HUES6 (cell line): ENCODE measurements around the gene WNT9A.

Experiments used
- H3K27ac ChIP-seq: 2 replicates; pipeline ENCODE4 v1.7.0; 2013; ENCODE audit warnings: low read depth, mild to moderate bottlenecking, low read length, inconsistent platforms
- H3K27me3 ChIP-seq: 2 replicates; pipeline ENCODE4 v1.6.1; 2013; ENCODE audit warnings: low read length; ENCODE audit not compliant: control insufficient read depth, insufficient read depth
- H3K36me3 ChIP-seq: 2 replicates; pipeline ENCODE4 v1.6.1; 2013; ENCODE audit warnings: low read length; ENCODE audit not compliant: control insufficient read depth, insufficient read depth
- H3K4me1 ChIP-seq: 2 replicates; pipeline ENCODE4 v1.6.1; 2013; ENCODE audit warnings: low read length; ENCODE audit not compliant: control insufficient read depth, insufficient read depth
- H3K4me3 ChIP-seq: 2 replicates; pipeline ENCODE4 v1.5.1; 2013; ENCODE audit warnings: low read depth, low read length
- H3K9ac ChIP-seq: one replicate; pipeline ENCODE4 v1.6.1; 2013; ENCODE audit warnings: mild to moderate bottlenecking, low read length
- H3K9me3 ChIP-seq: 2 replicates; pipeline ENCODE4 v1.6.1; 2013; ENCODE audit warnings: low read depth, low read length; ENCODE audit not compliant: control insufficient read depth, insufficient read depth

The WNT9A gene

DNA sequence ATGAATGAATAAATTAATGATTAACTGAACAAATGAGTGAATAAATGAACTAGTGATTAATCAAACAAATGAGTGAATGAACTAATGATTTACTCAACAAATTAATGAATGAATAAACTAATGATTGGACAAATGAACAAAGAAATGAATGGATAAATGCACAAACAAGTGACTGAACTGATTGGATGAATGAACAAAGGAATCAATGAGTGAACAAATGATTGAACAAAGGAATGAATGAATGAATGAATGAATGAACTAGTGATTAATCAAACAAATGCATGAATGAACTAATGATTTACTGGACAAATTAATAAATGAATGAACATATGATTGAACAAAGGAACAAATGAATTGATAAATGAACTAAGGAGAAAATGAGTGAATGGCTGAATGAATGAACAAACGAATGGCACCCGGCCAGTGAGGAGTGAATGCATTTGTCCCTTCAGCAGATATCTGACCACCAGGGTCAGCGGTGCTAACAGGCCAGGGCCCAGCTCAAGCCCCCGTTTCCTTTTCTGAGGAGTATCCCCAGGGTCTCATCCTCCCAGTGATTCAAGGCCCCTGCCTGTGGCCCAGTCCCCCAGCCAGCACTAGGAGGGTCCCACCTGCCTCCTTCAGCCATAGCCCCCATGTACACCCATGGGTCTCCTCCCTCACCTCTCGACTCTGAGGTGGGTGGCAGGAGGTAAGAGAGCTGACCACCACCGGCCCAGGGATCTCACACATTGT, 49.9 kb downstream of the WNT9A start:
- H3K9ac ChIP-seq: no peak overlapping the region

DNA sequence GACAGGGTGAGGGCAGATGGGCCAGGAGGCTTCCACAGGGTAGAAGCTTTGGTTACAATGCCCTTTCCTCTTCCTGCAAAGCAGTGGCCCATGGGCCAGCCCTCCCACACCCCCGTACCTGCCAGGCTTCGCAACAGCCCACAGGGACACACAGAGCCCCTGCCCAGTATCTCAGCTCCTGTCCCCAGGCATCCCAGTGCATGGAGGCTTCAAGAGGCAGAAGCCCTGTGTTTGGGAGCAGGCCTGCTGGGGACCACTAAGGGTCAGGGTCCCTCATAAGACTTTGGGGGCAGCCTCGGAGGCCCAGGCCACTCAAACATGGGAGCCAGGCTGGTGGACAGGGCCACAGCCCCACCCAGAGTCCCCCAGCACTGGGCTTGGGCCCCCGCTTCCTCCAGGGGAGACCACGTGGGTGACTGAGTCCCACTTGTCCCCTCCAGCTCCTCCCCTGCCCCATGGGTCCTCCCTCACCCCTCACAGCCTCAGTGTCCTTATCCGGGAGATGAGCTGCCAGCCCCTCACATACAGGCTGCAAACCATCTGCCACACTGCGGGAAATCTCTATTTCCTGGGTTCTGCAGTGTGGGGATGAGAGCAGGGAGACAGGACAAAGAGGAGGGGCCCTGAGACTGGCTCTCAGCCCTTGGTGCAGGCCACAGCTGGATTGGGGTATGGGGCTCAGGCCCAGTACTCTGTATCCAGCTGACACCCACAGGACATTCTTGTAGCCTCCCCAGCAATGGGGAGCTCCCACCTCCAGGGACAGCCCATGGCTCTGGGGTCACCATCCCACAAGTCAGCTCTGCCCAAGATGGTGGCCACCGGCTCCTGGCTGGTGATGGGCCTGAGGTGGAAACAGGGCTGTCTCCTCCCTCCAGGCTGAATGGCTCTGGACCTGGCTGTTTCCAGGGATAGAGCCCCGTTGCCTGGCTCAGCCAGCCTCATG, 50.7 kb downstream of the WNT9A start:
- Histone ChIP-seq H3K9me3 (no peaks in the 10 kb centered on the region), H3K36me3 (no peaks in the 10 kb centered on the region), H3K9ac (no peak overlapping the region), H3K27ac (no peak overlapping the region), H3K4me3 (no peak overlapping the region), H3K4me1 (peaks cover 24% of the 10 kb centered on the region), H3K27me3 (no peaks in the 10 kb centered on the region)

More for the DNA sequence above, 49.9 kb downstream of the WNT9A start:
- Histone ChIP-seq H3K27me3 (no peaks in the 10 kb centered on the region), H3K4me3 (no peak overlapping the region), H3K4me1 (peaks cover 23% of the 10 kb centered on the region; the same call in 1 of the 2 replicates), H3K27ac (no peak overlapping the region), H3K36me3 (no peaks in the 10 kb centered on the region), H3K9me3 (no peaks in the 10 kb centered on the region)

- no peak overlapping the region for H3K4me3 ChIP-seq
- no peak overlapping the region for H3K27ac ChIP-seq
- no peaks in the 10 kb centered on the region for H3K36me3 ChIP-seq
- no peak overlapping the region for H3K9ac ChIP-seq
- H3K27me3 ChIP-seq: no peaks in the 10 kb centered on the region
- H3K9me3 ChIP-seq: no peaks in the 10 kb centered on the region
- peaks cover 29% of the 10 kb centered on the region for H3K4me1 ChIP-seq
Measured at GRCh38 chr1:227895828-227896685, 51.7 kb downstream of the WNT9A start.

GRCh38 chr1:227894831-227895451, 52.8 kb downstream of the WNT9A start:
- Histone ChIP-seq H3K4me3 (no peak overlapping the region), H3K9ac (no peak overlapping the region), H3K4me1 (peaks cover 29% of the 10 kb centered on the region), H3K36me3 (no peaks in the 10 kb centered on the region), H3K27ac (no peak overlapping the region), H3K27me3 (no peaks in the 10 kb centered on the region), H3K9me3 (no peaks in the 10 kb centered on the region)

DNA sequence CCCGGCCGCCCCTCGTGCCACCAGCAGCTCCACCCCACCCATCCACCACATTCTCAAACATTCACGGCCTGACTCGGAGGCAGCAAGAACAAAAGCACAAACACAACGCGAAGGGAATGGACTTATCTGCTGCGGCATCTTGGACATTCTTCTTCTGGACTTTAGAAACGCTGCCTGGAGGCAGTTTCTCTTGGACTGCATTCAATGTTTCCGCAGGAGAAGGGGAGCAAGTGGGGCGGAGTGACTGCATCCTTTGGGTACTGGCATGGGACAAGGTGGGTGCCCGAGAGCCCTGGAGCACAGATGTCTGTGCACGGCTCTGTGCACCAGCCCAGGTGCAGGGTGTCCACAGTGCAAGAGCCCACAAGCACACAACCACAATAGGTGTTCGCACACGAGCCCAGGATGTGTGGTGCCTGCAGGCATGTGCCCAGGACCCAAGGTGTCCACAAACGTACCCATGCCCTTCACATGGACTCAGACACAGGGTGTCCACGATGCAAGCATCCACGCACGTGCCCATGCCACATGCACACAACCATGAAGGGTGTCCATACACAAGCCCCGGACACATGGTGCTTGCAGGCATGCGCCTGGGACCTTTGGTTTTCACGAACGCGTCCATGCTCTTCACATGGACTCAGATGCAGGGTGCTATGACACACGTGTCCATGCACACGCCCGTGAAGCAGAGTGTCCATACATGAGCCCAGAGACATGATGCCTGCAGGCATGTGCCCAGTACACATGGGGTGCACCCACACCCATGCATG, 53.6 kb downstream of the WNT9A start:
- Histone ChIP-seq H3K27ac (no peak overlapping the region), H3K4me1 (peaks cover 29% of the 10 kb centered on the region), H3K27me3 (no peaks in the 10 kb centered on the region), H3K4me3 (no peak overlapping the region), H3K9me3 (no peaks in the 10 kb centered on the region), H3K36me3 (no peaks in the 10 kb centered on the region), H3K9ac (no peak overlapping the region)

DNA sequence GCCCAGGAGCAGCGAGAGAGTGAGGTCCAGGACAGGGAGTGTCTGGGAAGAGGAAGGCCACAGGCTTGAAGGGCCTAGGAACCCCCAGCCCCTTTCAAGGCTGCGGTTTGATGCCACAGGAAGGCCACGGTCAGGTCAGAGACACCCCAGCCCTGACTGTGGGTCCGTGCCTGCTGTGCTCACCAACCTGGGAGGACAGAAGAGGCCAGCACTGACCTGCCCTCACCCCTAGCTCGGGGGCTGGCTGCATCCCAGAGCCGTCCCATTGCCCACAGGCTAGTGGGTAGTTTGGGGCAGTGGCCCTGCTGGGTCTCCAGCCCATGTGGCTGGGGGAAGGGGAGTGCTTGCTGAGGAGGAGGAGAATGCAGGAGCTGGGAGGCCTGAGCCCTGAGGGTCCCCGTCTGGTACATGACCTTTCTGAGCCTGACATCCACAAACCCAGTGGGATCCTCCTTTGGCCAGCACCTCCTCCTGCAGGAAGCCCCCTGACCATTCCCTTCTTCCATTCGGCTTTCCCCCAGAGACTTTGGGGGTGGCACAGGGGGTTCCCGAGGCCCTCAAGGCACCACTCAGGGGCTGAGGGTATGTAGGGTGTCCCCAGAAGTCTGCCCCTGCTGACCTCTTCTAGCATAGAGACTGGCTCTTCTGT, 54.3 kb downstream of the WNT9A start:
- Histone ChIP-seq H3K4me3 (no peak overlapping the region), H3K27ac (0 out of 2 replicates have a peak overlapping the region, but pooled peaks have one; percentile 27), H3K9me3 (no peaks in the 10 kb centered on the region), H3K36me3 (no peaks in the 10 kb centered on the region), H3K4me1 (peaks cover 33% of the 10 kb centered on the region), H3K27me3 (no peaks in the 10 kb centered on the region), H3K9ac (no peak overlapping the region)

DNA sequence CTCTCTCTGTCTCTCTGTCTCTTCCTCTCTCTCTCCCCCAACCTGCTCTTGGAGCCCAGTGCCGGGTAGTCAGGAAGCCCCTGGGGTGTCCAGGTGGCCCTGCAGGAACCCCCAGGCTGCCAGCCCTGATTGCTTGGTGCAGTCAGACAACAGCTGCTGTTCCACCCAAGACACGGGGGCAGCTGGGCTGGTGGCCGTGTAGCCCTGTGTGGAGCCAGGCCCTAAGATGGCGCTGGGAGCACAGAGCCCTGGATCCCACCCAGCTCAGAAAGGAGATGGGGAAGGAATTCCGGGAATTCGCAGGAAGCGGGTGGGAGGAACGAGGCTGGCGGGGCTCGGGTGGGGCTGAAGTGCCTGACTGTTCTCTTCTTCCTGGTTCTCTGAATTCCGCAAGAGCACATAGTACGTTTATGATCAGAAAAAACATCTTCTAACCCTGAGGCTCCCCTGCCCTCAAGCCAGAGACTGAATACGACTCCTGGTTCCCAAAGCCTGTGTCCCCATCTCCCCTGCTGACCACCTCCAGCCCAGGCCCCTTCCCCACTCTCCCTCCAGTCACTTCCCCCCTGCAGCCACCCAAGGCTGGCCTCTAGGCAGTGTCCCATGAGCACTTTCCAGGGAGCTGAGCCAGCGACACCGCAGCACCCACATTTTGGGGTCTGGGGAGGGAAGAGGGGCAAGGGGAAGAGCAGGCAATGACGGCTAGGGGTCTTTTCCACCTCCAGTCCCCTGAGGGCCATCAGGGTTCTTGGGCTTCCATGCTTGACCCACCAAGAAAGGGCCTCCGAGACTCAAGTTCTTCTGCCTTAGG, 55.0 kb downstream of the WNT9A start:
- H3K4me1 ChIP-seq: peaks cover 40% of the 10 kb centered on the region
- no peaks in the 10 kb centered on the region for H3K27me3 ChIP-seq
- H3K4me3 ChIP-seq: no peak overlapping the region
- no peaks in the 10 kb centered on the region for H3K9me3 ChIP-seq
- no peak overlapping the region for H3K9ac ChIP-seq
- H3K27ac ChIP-seq: peak overlapping the region; percentile 45; the same call in 1 of the 2 replicates
- no peaks in the 10 kb centered on the region for H3K36me3 ChIP-seq

GRCh38 chr1:227891955-227892488, 55.7 kb downstream of the WNT9A start:
- Histone ChIP-seq H3K4me3 (no peak overlapping the region), H3K27ac (peak overlapping the region; percentile 45; the same call in 1 of the 2 replicates), H3K27me3 (no peaks in the 10 kb centered on the region), H3K9ac (no peak overlapping the region), H3K9me3 (no peaks in the 10 kb centered on the region), H3K4me1 (peaks cover 41% of the 10 kb centered on the region), H3K36me3 (no peaks in the 10 kb centered on the region)
